Measurements from ENCODE around the gene HS6ST3. TPM values are rescaled to one million over a fixed set of nuclear protein-coding genes. Genes with fewer than 3 reads are reported as not detected.

HS6ST3 gene
- total RNA-seq, 1 experiment from 2014 or later = not detected

DNA sequence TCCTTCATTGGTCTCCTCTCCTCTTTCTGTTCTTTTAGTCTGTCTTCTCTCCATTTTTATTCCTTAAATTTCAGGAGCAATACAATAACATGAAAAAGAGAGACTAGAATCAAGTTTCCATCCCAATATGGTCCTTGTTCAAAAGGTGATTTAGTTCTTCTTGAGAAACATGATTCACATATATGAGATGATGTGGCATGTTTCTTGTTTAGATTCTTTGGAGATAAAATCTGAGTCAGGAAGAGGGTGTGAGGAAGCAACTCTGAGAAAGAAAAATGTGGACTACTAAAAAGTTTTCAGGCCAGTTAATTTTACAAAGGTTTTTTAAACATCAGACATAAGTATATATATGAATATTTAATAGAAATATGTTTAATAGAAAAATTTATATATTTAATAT is 673.0 kb downstream of the HS6ST3 start:
- Mint-ChIP-seq H3K27ac (ENCODE audit: unreplicated experiment) (no peak overlapping the region), H3K36me3 (ENCODE audit: insufficient read depth, unreplicated experiment) (no peaks in the 10 kb centered on the region), H3K4me1 (ENCODE audit: low read depth, unreplicated experiment) (peaks cover 6% of the 10 kb centered on the region), H3K9me3 (ENCODE audit: unreplicated experiment) (peaks cover 10% of the 10 kb centered on the region), H3K4me3 (ENCODE audit: unreplicated experiment) (no peak overlapping the region), H3K27me3 (ENCODE audit: insufficient read depth, unreplicated experiment) (peaks cover 3% of the 10 kb centered on the region)
- intact Hi-C loops (cut with micrococcal nuclease; ENCODE audit: unreplicated experiment) = no loop called here
- CTCF ChIA-PET = no interaction called here
- no peak overlapping the region for H3K4me3 ChIP-seq (ENCODE audit: low read depth, low read length)
- no TSS peak for BruUV-seq (replicated peaks)
- H3K4me1 ChIP-seq = no peaks in the 10 kb centered on the region
- no peaks in the 10 kb centered on the region for H3K9me3 ChIP-seq
- no peak for DNase-seq
- TF ChIP-seq CTCF (IDR thresholded peaks at IDR 0.05; ENCODE audit: insufficient read depth in 1 of 2, low read depth in 1 of 2, low read length in 1 of 2, severe bottlenecking in 1 of 2, unreplicated experiment in 1 of 2) = no peak
- POLR2A ChIA-PET = no interaction called here
- no peaks in the 10 kb centered on the region for H3K36me3 ChIP-seq (ENCODE audit: control insufficient read depth, insufficient read depth, low read length)
- H3K27me3 ChIP-seq (replicated peaks; ENCODE audit: control insufficient read depth, insufficient read depth, low read length) = no peaks in the 10 kb centered on the region

GRCh38 chr13:96766306-96766705 is 676.4 kb downstream of the HS6ST3 start:
- Histone ChIP-seq H3K36me3 (ENCODE audit: control insufficient read depth, insufficient read depth, low read length) (no peaks in the 10 kb centered on the region), H3K4me1 (no peaks in the 10 kb centered on the region), H3K27me3 (replicated peaks; ENCODE audit: control insufficient read depth, insufficient read depth, low read length) (no peaks in the 10 kb centered on the region), H3K9me3 (no peaks in the 10 kb centered on the region), H3K4me3 (ENCODE audit: low read depth, low read length) (no peak overlapping the region)
- H3K4me3 Mint-ChIP-seq (ENCODE audit: unreplicated experiment) = no peak overlapping the region
- ChIA-PET POLR2A (no interaction called here), CTCF (no interaction called here)
- H3K36me3 Mint-ChIP-seq (ENCODE audit: insufficient read depth, unreplicated experiment) = no peaks in the 10 kb centered on the region
- peaks cover 6% of the 10 kb centered on the region for H3K4me1 Mint-ChIP-seq (ENCODE audit: low read depth, unreplicated experiment)
- TF ChIP-seq CTCF (IDR thresholded peaks at IDR 0.05; ENCODE audit: insufficient read depth in 1 of 2, low read depth in 1 of 2, low read length in 1 of 2, severe bottlenecking in 1 of 2, unreplicated experiment in 1 of 2) = no peak
- intact Hi-C loops (cut with micrococcal nuclease; ENCODE audit: unreplicated experiment) = no loop called here
- peaks cover 3% of the 10 kb centered on the region for H3K27me3 Mint-ChIP-seq (ENCODE audit: insufficient read depth, unreplicated experiment)
- peaks cover 10% of the 10 kb centered on the region for H3K9me3 Mint-ChIP-seq (ENCODE audit: unreplicated experiment)
- no peak for DNase-seq
- BruUV-seq (replicated peaks) = no TSS peak
- H3K27ac Mint-ChIP-seq (ENCODE audit: unreplicated experiment) = no peak overlapping the region

DNA sequence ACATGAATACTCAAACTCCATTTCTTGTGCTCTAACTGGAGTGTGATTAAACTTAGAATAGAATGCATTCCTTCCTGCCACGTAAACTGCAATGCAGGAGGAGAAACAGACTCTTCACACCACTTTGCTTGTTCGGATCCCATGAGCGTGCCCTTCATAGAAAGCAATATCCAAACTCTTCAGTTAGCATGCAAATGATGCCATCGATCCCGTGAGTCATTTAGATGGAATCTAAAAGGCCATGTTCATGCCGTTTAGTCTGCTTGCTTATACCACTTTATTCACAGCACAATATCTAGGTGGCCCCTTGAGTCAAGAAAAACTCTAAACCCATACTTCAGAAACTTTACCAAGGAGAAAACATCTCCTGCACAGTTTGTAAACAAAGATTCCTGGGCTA is 678.6 kb downstream of the HS6ST3 start:
- CTCF ChIA-PET = no interaction called here
- Histone ChIP-seq H3K9me3 (no peaks in the 10 kb centered on the region), H3K4me1 (no peaks in the 10 kb centered on the region), H3K36me3 (ENCODE audit: control insufficient read depth, insufficient read depth, low read length) (no peaks in the 10 kb centered on the region), H3K27me3 (replicated peaks; ENCODE audit: control insufficient read depth, insufficient read depth, low read length) (no peaks in the 10 kb centered on the region), H3K4me3 (ENCODE audit: low read depth, low read length) (no peak overlapping the region)
- POLR2A ChIA-PET = no interaction called here
- Mint-ChIP-seq H3K4me1 (ENCODE audit: low read depth, unreplicated experiment) (peaks cover 6% of the 10 kb centered on the region), H3K27ac (ENCODE audit: unreplicated experiment) (no peak overlapping the region), H3K9me3 (ENCODE audit: unreplicated experiment) (peaks cover 10% of the 10 kb centered on the region), H3K27me3 (ENCODE audit: insufficient read depth, unreplicated experiment) (peaks cover 3% of the 10 kb centered on the region), H3K4me3 (ENCODE audit: unreplicated experiment) (no peak overlapping the region), H3K36me3 (ENCODE audit: insufficient read depth, unreplicated experiment) (no peaks in the 10 kb centered on the region)
- no peak for DNase-seq
- no peak for TF ChIP-seq CTCF (IDR thresholded peaks at IDR 0.05; ENCODE audit: insufficient read depth in 1 of 2, low read depth in 1 of 2, low read length in 1 of 2, severe bottlenecking in 1 of 2, unreplicated experiment in 1 of 2)
- intact Hi-C loops (cut with micrococcal nuclease; ENCODE audit: unreplicated experiment) = no loop called here
- BruUV-seq (replicated peaks) = no TSS peak
